Endodermal cell (in vitro differentiated cells): ENCODE results near the gene COL8A1. TPM values are rescaled to one million over a fixed set of nuclear protein-coding genes. Genes with fewer than 3 reads are reported as not detected.

Source experiments
- DNase-seq: peaks from one replicate; pipeline ENCODE4 v3.0.0-alpha.2; 2017
- H3K27ac ChIP-seq: 2 replicates; pipeline ENCODE4 v1.5.1; 2013; ENCODE audit warnings: mild to moderate bottlenecking, low read depth, low read length, moderate library complexity
- H3K27me3 ChIP-seq: 2 replicates; pipeline ENCODE4 v1.6.1; 2013; ENCODE audit warnings: mild to moderate bottlenecking, low read length, moderate library complexity; ENCODE audit not compliant: insufficient read depth, control insufficient read depth, poor library complexity, severe bottlenecking
- H3K36me3 ChIP-seq: 2 replicates; pipeline ENCODE4 v1.7.0; 2013; ENCODE audit warnings: mild to moderate bottlenecking, low read length, moderate library complexity; ENCODE audit not compliant: control insufficient read depth, insufficient read depth
- H3K4me1 ChIP-seq: one replicate; pipeline ENCODE4 v1.7.0; 2013; ENCODE audit warnings: low read length; ENCODE audit not compliant: control insufficient read depth, insufficient read depth
- H3K4me3 ChIP-seq: 2 replicates; pipeline ENCODE4 v1.5.1; 2013; ENCODE audit warnings: mild to moderate bottlenecking, low read length, moderate library complexity
- H3K9ac ChIP-seq: 2 replicates; pipeline ENCODE4 v1.6.1; 2013; ENCODE audit warnings: mild to moderate bottlenecking, low read length, moderate library complexity; ENCODE audit not compliant: poor library complexity, severe bottlenecking; ENCODE audit errors: extremely low read depth
- H3K9me3 ChIP-seq: 2 replicates; pipeline ENCODE4 v1.6.1; 2013; ENCODE audit warnings: mild to moderate bottlenecking, low read length, moderate library complexity; ENCODE audit not compliant: control insufficient read depth
- H3K27ac Mint-ChIP-seq: 2 replicates; pipeline ENCODE4 v1.8.0; 2020; ENCODE audit warnings: mixed read lengths
- H3K27me3 Mint-ChIP-seq: 2 replicates; pipeline ENCODE4 v1.8.0; 2021; ENCODE audit warnings: mild to moderate bottlenecking, mixed read lengths; ENCODE audit not compliant: insufficient read depth
- H3K36me3 Mint-ChIP-seq: 2 replicates; pipeline ENCODE4 v1.8.0; 2020; ENCODE audit warnings: low read depth, mixed read lengths
- H3K4me1 Mint-ChIP-seq: 2 replicates; pipeline ENCODE4 v1.8.0; 2020; ENCODE audit warnings: mixed read lengths
- H3K4me3 Mint-ChIP-seq: 2 replicates; pipeline ENCODE4 v1.8.0; 2020; ENCODE audit warnings: mild to moderate bottlenecking, moderate library complexity, mixed read lengths
- H3K9me3 Mint-ChIP-seq: 2 replicates; pipeline ENCODE4 v1.8.0; 2020; ENCODE audit warnings: mild to moderate bottlenecking, mixed read lengths
- WGBS, 2 experiments: methylation state at CpG; one replicate each; pipeline versions ENCODE4 v1.1.5 to v1.1.7; 2013; ENCODE audit warnings: missing lambda C conversion rate in 2 of 2, mixed read lengths in 1 of 2; ENCODE audit not compliant: insufficient coverage in 1 of 2, insufficient read length in 1 of 2; 5-methylcytosine and 5-hydroxymethylcytosine counted together
- total RNA-seq, 2 donors: library from RNA; stranded (reverse); fragmentation: NEBNext Ultra II Directional in 1 of 2; extraction: Animal tissue kit (Norgen Biotek cat#: 25700) in 1 of 2; gene quantifications; 2 replicates in 1 of 2; 3 replicates in 1 of 2; pipeline ENCODE4 v1.2.1, GENCODE V29; 2021
- TF ChIP-seq, protein P1 (sequence below): fragments of 200-600 bp; sonication (generic); conservative IDR thresholded peaks from 2 replicates; pipeline ENCODE4 v1.5.0; 2021; ENCODE audit warnings: antibody characterized with exemption, mild to moderate bottlenecking

Gene COL8A1
- total RNA-seq, 2 donors from 2014 or later, result 3.5 to 3.9 TPM

DNA sequence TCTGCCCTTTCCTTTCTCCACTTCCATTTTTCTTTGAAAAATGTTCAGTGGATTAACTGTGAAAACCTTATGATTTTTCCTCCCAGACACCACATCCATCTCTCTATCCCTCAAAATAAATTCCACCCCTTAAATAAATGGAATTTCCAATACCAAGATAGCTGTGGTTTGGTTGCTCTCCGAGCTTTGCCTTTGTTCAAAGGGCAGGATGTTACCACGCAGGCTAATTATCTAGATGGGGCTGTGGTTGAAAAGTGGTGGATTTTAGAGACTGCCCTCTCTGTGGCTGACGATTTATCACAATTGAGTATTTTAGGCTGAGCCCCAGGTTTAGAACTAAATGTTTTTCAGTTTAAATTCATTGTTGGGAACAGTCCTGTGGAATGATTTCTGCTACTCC, 142.4 kb downstream of the COL8A1 start:
- H3K9ac ChIP-seq, result no peak overlapping the region
- H3K27ac ChIP-seq, result no peak overlapping the region
- H3K9me3 Mint-ChIP-seq, result no peaks in the 10 kb centered on the region
- H3K27me3 ChIP-seq, result no peaks in the 10 kb centered on the region
- TF ChIP-seq, protein P1, sequence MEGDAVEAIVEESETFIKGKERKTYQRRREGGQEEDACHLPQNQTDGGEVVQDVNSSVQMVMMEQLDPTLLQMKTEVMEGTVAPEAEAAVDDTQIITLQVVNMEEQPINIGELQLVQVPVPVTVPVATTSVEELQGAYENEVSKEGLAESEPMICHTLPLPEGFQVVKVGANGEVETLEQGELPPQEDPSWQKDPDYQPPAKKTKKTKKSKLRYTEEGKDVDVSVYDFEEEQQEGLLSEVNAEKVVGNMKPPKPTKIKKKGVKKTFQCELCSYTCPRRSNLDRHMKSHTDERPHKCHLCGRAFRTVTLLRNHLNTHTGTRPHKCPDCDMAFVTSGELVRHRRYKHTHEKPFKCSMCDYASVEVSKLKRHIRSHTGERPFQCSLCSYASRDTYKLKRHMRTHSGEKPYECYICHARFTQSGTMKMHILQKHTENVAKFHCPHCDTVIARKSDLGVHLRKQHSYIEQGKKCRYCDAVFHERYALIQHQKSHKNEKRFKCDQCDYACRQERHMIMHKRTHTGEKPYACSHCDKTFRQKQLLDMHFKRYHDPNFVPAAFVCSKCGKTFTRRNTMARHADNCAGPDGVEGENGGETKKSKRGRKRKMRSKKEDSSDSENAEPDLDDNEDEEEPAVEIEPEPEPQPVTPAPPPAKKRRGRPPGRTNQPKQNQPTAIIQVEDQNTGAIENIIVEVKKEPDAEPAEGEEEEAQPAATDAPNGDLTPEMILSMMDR, result no peak
- H3K4me3 ChIP-seq, result no peak overlapping the region
- H3K4me1 Mint-ChIP-seq, result no peaks in the 10 kb centered on the region
- no peaks in the 10 kb centered on the region for H3K9me3 ChIP-seq
- no peaks in the 10 kb centered on the region for H3K36me3 Mint-ChIP-seq
- no peaks in the 10 kb centered on the region for H3K4me1 ChIP-seq
- 91% methylated on average over 3 of the region's 3 CpGs; no CpG with 5 or more reads in 1 of the 2 experiments for WGBS, 2 experiments
- no peaks in the 10 kb centered on the region for H3K36me3 ChIP-seq
- no peak overlapping the region for H3K4me3 Mint-ChIP-seq
- H3K27ac Mint-ChIP-seq, result no peak overlapping the region
- no peaks in the 10 kb centered on the region for H3K27me3 Mint-ChIP-seq
- DNase-seq, result no peak

DNA sequence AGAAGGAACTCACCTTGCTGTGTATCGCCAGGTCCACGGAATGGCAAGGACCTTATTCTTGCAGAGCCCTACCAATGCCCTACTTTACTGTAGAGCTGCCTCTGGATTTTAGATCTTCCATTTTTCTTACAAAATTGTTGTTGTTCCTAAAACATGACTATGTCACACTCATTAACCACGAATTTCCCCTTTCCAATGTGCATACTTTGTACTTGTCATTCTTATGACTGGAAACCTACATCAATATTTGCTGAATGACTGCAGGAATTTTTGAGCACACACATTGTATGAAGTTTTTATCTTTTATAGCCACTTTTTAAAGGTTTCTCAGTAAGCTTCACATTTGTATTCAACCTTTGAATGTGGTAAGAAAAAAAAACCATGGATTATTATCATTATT, 143.4 kb downstream of the COL8A1 start:
- H3K27me3 Mint-ChIP-seq, result no peaks in the 10 kb centered on the region
- TF ChIP-seq, protein P1, result no peak
- Histone ChIP-seq H3K9ac (no peak overlapping the region), H3K36me3 (no peaks in the 10 kb centered on the region), H3K4me1 (no peaks in the 10 kb centered on the region), H3K4me3 (no peak overlapping the region), H3K9me3 (no peaks in the 10 kb centered on the region), H3K27me3 (peaks cover 7% of the 10 kb centered on the region), H3K27ac (no peak overlapping the region)
- H3K27ac Mint-ChIP-seq, result no peak overlapping the region
- no peaks in the 10 kb centered on the region for H3K9me3 Mint-ChIP-seq
- no peak overlapping the region for H3K4me3 Mint-ChIP-seq
- H3K36me3 Mint-ChIP-seq, result no peaks in the 10 kb centered on the region
- no peaks in the 10 kb centered on the region for H3K4me1 Mint-ChIP-seq
- WGBS, 2 experiments, result 93 to 96% methylated on average over 3 of the region's 3 CpGs
- no peak for DNase-seq

DNA sequence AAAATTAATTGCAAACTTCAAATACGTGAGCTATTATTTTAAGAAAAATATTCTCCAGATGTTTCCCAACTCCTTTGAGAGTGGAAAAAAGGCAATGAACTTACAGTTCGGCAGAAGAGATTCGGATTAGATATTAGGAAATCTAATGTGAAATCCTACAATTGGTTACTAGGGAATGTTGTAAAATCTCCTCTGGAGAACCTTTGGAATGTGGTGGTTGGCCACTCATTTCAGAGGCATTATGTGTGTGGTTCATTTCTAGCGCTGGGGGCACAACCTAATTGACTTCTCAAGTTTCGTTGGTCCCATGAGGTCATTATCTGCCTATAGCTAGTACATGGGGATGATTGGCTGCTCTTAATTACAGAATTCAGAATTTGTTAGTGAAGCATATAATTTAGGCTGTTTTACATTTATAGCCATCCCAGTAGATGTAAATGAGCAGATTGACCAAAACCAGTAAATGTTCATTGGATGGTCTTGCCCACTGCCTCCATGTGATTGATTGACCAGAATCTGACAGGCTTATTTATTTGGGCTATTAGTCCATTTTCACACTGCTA, 144.7 kb downstream of the COL8A1 start:
- H3K4me1 ChIP-seq, result no peaks in the 10 kb centered on the region
- WGBS, 2 experiments, result 89 to 91% methylated on average over 4 to 5 of the region's 5 CpGs
- Mint-ChIP-seq H3K4me1 (no peaks in the 10 kb centered on the region), H3K27ac (no peak overlapping the region), H3K9me3 (no peaks in the 10 kb centered on the region), H3K36me3 (no peaks in the 10 kb centered on the region), H3K27me3 (no peaks in the 10 kb centered on the region), H3K4me3 (no peak overlapping the region)
- no peak overlapping the region for H3K27ac ChIP-seq
- H3K36me3 ChIP-seq, result no peaks in the 10 kb centered on the region
- TF ChIP-seq, protein P1, result no peak
- H3K9ac ChIP-seq, result no peak overlapping the region
- H3K9me3 ChIP-seq, result no peaks in the 10 kb centered on the region
- H3K27me3 ChIP-seq, result peaks cover 7% of the 10 kb centered on the region
- DNase-seq, result no peak
- H3K4me3 ChIP-seq, result no peak overlapping the region
